Prostate gland (tissue), 2 donors: ENCODE results near the gene LILRB2.

Source experiments
- POLR2AphosphoS5 ChIP-seq: sonication (generic); formaldehyde crosslinking; IDR thresholded peaks from one replicate; pipeline ENCODE4 v1.6.1; 2017; ENCODE audit warnings: antibody characterized with exemption
- TF ChIP-seq, protein P1 (sequence below), 4 experiments: fragments of 200-600 bp in 2 of 4; fragments of 450-650 bp in 2 of 4; sonication (generic) in 2 of 4; IDR thresholded peaks; 1 replicate in 3 of 4; 2 replicates in 1 of 4; pipeline ENCODE4 v1.5.1; 2016 to 2019; ENCODE audit warnings: antibody characterized with exemption in 4 of 4, mild to moderate bottlenecking in 2 of 4, moderate library complexity in 2 of 4

DNA sequence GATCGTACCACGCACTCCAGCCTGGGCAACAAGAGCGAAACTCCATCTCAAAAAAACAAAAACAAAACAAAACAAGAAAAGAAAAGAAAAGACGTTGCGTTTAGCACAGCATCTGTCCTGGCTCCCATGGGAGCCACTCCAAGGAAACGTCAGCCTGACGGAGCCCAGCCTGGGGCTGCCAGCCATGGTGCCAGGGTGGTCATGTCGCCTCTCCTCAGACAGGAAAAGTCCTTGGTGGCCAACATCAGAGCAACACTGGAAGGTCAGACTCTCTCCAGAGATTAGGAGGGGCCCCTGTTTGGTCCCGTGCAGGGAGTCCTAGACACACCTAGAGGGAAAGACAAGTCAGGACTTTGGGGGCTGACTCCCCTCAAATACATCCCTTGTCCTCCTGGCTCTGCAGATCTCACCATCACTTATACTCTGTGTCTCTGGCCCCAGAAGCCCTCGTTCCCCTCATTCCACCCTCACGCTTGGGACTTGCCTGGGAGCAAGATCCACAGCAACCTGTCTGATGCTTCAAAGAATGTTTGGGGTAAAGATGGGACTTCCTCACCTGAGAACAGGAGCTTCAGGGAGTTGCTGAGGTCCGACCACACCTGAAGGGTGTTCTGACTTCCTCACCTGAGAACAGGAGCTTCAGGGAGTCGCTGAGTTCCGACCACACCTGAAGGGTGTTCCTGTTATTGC is 48.7 kb upstream of the LILRB2 start:
- TF ChIP-seq, protein P1, sequence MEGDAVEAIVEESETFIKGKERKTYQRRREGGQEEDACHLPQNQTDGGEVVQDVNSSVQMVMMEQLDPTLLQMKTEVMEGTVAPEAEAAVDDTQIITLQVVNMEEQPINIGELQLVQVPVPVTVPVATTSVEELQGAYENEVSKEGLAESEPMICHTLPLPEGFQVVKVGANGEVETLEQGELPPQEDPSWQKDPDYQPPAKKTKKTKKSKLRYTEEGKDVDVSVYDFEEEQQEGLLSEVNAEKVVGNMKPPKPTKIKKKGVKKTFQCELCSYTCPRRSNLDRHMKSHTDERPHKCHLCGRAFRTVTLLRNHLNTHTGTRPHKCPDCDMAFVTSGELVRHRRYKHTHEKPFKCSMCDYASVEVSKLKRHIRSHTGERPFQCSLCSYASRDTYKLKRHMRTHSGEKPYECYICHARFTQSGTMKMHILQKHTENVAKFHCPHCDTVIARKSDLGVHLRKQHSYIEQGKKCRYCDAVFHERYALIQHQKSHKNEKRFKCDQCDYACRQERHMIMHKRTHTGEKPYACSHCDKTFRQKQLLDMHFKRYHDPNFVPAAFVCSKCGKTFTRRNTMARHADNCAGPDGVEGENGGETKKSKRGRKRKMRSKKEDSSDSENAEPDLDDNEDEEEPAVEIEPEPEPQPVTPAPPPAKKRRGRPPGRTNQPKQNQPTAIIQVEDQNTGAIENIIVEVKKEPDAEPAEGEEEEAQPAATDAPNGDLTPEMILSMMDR (IDR thresholded peaks at IDR 0.05) = no peak
- no peak for TF ChIP-seq POLR2AphosphoS5
